Body of pancreas (tissue), 4 donors: ENCODE data around the gene YWHAG.

Source experiments
- CTCF ChIP-seq, 7 experiments: fragments of 450-650 bp in 4 of 7; fragments of 200-600 bp in 3 of 7; sonication (generic) in 3 of 7; IDR thresholded peaks; one replicate each; pipeline ENCODE4 v1.5.1; 2016 to 2019; ENCODE audit warnings: antibody characterized with exemption in 7 of 7
- POLR2A ChIP-seq, 3 donors: fragments of 450-650 bp; IDR thresholded peaks; one replicate each; pipeline ENCODE4 v1.6.1; 2016; ENCODE audit warnings: antibody characterized with exemption in 3 of 3, mild to moderate bottlenecking in 2 of 3

GRCh38 chr7:76354516-76354915 is 4.3 kb downstream of the YWHAG start:
- no peak for TF ChIP-seq CTCF (IDR thresholded peaks at IDR 0.05)
- TF ChIP-seq POLR2A (IDR thresholded peaks at IDR 0.05) = no peak
